Breast epithelium (tissue), 3 donors: ENCODE measurements around the gene ZCCHC14.

Source experiments
- POLR2AphosphoS5 ChIP-seq, 3 donors: sonication (generic); formaldehyde crosslinking; IDR thresholded peaks; one replicate each; pipeline ENCODE4 v1.6.1; 2017; ENCODE audit warnings: antibody characterized with exemption in 3 of 3
- TF ChIP-seq, protein P1 (sequence below), 3 donors: fragments of 450-650 bp; IDR thresholded peaks; one replicate each; pipeline ENCODE4 v1.5.1; 2016 to 2017; ENCODE audit warnings: antibody characterized with exemption in 3 of 3, mild to moderate bottlenecking in 3 of 3, moderate library complexity in 3 of 3

DNA sequence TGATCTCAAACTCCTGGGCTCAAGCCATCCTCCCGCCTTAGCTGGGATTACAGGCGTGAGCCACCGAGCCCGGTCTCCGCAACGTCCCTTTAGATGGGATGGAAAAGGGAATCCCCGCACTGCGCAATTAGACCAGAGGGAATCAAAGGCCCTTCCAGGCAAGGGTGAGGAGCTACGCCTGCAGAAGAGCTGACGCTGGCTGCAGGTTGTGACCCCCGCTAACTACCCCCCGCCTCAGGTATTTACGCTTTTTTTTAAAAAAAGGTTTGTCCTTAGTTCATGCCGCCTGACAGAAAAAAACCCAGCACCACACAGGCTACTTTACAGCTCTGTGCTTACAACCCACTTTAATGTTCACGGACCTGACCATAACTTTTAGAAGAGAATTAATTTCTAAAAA lies 26.9 kb downstream of the ZCCHC14 start:
- TF ChIP-seq, protein P1, sequence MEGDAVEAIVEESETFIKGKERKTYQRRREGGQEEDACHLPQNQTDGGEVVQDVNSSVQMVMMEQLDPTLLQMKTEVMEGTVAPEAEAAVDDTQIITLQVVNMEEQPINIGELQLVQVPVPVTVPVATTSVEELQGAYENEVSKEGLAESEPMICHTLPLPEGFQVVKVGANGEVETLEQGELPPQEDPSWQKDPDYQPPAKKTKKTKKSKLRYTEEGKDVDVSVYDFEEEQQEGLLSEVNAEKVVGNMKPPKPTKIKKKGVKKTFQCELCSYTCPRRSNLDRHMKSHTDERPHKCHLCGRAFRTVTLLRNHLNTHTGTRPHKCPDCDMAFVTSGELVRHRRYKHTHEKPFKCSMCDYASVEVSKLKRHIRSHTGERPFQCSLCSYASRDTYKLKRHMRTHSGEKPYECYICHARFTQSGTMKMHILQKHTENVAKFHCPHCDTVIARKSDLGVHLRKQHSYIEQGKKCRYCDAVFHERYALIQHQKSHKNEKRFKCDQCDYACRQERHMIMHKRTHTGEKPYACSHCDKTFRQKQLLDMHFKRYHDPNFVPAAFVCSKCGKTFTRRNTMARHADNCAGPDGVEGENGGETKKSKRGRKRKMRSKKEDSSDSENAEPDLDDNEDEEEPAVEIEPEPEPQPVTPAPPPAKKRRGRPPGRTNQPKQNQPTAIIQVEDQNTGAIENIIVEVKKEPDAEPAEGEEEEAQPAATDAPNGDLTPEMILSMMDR (IDR thresholded peaks at IDR 0.05): no peak
- no peak for TF ChIP-seq POLR2AphosphoS5 (IDR thresholded peaks at IDR 0.05)
